Measurements from ENCODE around the gene IFNGR1. TPM values are rescaled to one million over a fixed set of nuclear protein-coding genes. Genes with fewer than 3 reads are reported as not detected.
"Not testable (repeated sequence)": the region's sequence is repeated elsewhere in the genome, so short reads cannot be mapped to it uniquely, and the experiment has no call there.

Gene IFNGR1
- total RNA-seq, 1 donor from 2014 or later, result 60.5 TPM

- no peak overlapping the region for H3K27ac Mint-ChIP-seq
- DNase-seq, result no peak
- H3K27me3 Mint-ChIP-seq, result no peaks in the 10 kb centered on the region
- ATAC-seq (ENCODE audit: low read depth), result no peak
- no peak overlapping the region for H3K4me3 Mint-ChIP-seq
- peaks cover 38% of the 10 kb centered on the region for H3K4me1 Mint-ChIP-seq
- peaks cover 2% of the 10 kb centered on the region for H3K36me3 Mint-ChIP-seq (ENCODE audit: low read depth)
- intact Hi-C loops (cut with micrococcal nuclease), result no loop called here
- peaks cover 7% of the 10 kb centered on the region for H3K9me3 Mint-ChIP-seq
- ChIA-PET POLR2A (no interaction called here), CTCF (no interaction called here)
- no peak for TF ChIP-seq CTCF (IDR thresholded peaks at IDR 0.05)
Measured at GRCh38 chr6:137258170-137258569, 39.0 kb upstream of the IFNGR1 start.

- peaks cover 2% of the 10 kb centered on the region for H3K36me3 Mint-ChIP-seq (ENCODE audit: low read depth)
- ChIA-PET CTCF (no interaction called here), POLR2A (no interaction called here)
- intact Hi-C loops (cut with micrococcal nuclease), result no loop called here
- H3K27me3 Mint-ChIP-seq, result no peaks in the 10 kb centered on the region
- peaks cover 10% of the 10 kb centered on the region for H3K9me3 Mint-ChIP-seq
- DNase-seq, result no peak
- no peak overlapping the region for H3K4me3 Mint-ChIP-seq
- no peak for TF ChIP-seq CTCF (IDR thresholded peaks at IDR 0.05)
- H3K27ac Mint-ChIP-seq, result no peak overlapping the region
- H3K4me1 Mint-ChIP-seq, result peaks cover 22% of the 10 kb centered on the region
- no peak for ATAC-seq (ENCODE audit: low read depth)
Measured at GRCh38 chr6:137256350-137257103, 37.3 kb upstream of the IFNGR1 start.

GRCh38 chr6:137254966-137255365, 35.8 kb upstream of the IFNGR1 start:
- POLR2A ChIA-PET, result no interaction called here
- peaks cover 2% of the 10 kb centered on the region for H3K36me3 Mint-ChIP-seq (ENCODE audit: low read depth)
- TF ChIP-seq CTCF (IDR thresholded peaks at IDR 0.05), result no peak
- H3K4me3 Mint-ChIP-seq, result no peak overlapping the region
- no peaks in the 10 kb centered on the region for H3K27me3 Mint-ChIP-seq
- H3K4me1 Mint-ChIP-seq, result peaks cover 7% of the 10 kb centered on the region
- peaks cover 10% of the 10 kb centered on the region for H3K9me3 Mint-ChIP-seq
- CTCF ChIA-PET, result interaction anchor here (0.6 to 1.3 kb wide), 2 partner anchors 16 to 1390 kb away, joined by 3 read pairs; no protein-coding TSS in a partner anchor
- intact Hi-C loops (cut with micrococcal nuclease), result no loop called here
- H3K27ac Mint-ChIP-seq, result no peak overlapping the region
- no peak for DNase-seq
- no peak for ATAC-seq (ENCODE audit: low read depth)

GRCh38 chr6:137254430-137254829, 35.2 kb upstream of the IFNGR1 start:
- H3K9me3 Mint-ChIP-seq; H3K36me3 Mint-ChIP-seq (ENCODE audit: low read depth); H3K4me1 Mint-ChIP-seq; H3K27me3 Mint-ChIP-seq; H3K4me3 Mint-ChIP-seq; intact Hi-C loops (cut with micrococcal nuclease); DNase-seq; H3K27ac Mint-ChIP-seq; POLR2A ChIA-PET; ATAC-seq (ENCODE audit: low read depth): not testable (repeated sequence)
- CTCF ChIA-PET, result interaction anchor here (1.3 kb wide), 1 partner anchor 1389 kb away, joined by 3 read pairs; no protein-coding TSS in a partner anchor

GRCh38 chr6:137248702-137249101, 29.5 kb upstream of the IFNGR1 start:
- Mint-ChIP-seq H3K9me3 (peaks cover 3% of the 10 kb centered on the region), H3K27ac (peak overlapping the region; percentile 63), H3K36me3 (ENCODE audit: low read depth) (no peaks in the 10 kb centered on the region), H3K4me1 (peaks cover 16% of the 10 kb centered on the region), H3K27me3 (no peaks in the 10 kb centered on the region), H3K4me3 (no peak overlapping the region)
- ChIA-PET POLR2A (interaction anchor here (0.6 to 2.1 kb wide), 9 partner anchors 9 to 1858 kb away, joined by 3 to 9 read pairs (median 4); no protein-coding TSS in a partner anchor), CTCF (interaction anchor here (0.7 to 1.8 kb wide), 6 partner anchors 9 to 155 kb away, joined by 3 to 5 read pairs (median 4); no protein-coding TSS in a partner anchor)
- intact Hi-C loops (cut with micrococcal nuclease), result loop anchor here (2.0 kb wide), 1 partner anchor 26 kb away; no protein-coding TSS in a partner anchor
- TF ChIP-seq CTCF (IDR thresholded peaks at IDR 0.05), result no peak
- peak; percentile 97 for ATAC-seq (ENCODE audit: low read depth)
- no peak for DNase-seq

All from activated B cell treated with CpG ODN at 0.5 μM for 24 hours (primary cell).